Spleen (tissue), 7 donors: ENCODE results near the gene ZDHHC14.

Source experiments
- CTCF ChIP-seq, 11 experiments: fragments of 200-600 bp in 7 of 11; fragments of 450-650 bp in 4 of 11; sonication (generic) in 4 of 11; IDR thresholded peaks in 8 of 11; conservative IDR thresholded peaks in 3 of 11; 1 replicate in 7 of 11; 2 replicates in 4 of 11; pipeline versions ENCODE4 v1.4.0 to v1.8.0; 2016 to 2021; ENCODE audit warnings: antibody characterized with exemption in 11 of 11, inconsistent platforms in 4 of 11, mild to moderate bottlenecking in 1 of 11
- POLR2A ChIP-seq, 3 donors: fragments of 450-650 bp; IDR thresholded peaks; one replicate each; pipeline ENCODE4 v1.5.1; 2017; ENCODE audit warnings: antibody characterized with exemption in 3 of 3, mild to moderate bottlenecking in 1 of 3
- POLR2AphosphoS5 ChIP-seq, 3 donors: sonication (generic); formaldehyde crosslinking; IDR thresholded peaks; one replicate each; pipeline ENCODE4 v1.5.1; 2017; ENCODE audit warnings: antibody characterized with exemption in 3 of 3
- donor health status: DM: no; HTN: no; CAD: no; lungs with moderate emphysema.
- donor health status: DM: no; HTN: no; CAD: no.
- donor health status: DM: no; HTN: no; CAD: no.

GRCh38 chr6:157492741-157493140 lies 111.8 kb downstream of the ZDHHC14 start:
- TF ChIP-seq CTCF (IDR thresholded peaks at IDR 0.05 in 8 of 11, conservative IDR thresholded peaks at IDR 0.05 in 3 of 11) (no peak), POLR2A (IDR thresholded peaks at IDR 0.05) (no peak), POLR2AphosphoS5 (IDR thresholded peaks at IDR 0.05) (no peak)
